Muscle of back (tissue), 11 donors: ENCODE measurements around the gene RHOT1. TPM values are rescaled to one million over a fixed set of nuclear protein-coding genes. Genes with fewer than 3 reads are reported as not detected.
"Not testable (repeated sequence)": the region's sequence is repeated elsewhere in the genome, so short reads cannot be mapped to it uniquely, and the experiment has no call there.

ENCODE experiments used
- DNase-seq, 3 donors: peaks; one replicate each; pipeline versions ENCODE4 v3.0.0 to v3.0.0-alpha.2; 2013
- polyA plus RNA-seq, 10 donors: library from polyadenylated mRNA; unstranded; fragments of 120-200 nt; gene quantifications; one replicate each; pipeline ENCODE4 v1.2.1, GENCODE V29; 2013; ENCODE audit not compliant: insufficient read length in 10 of 10

RHOT1 gene
- polyA plus RNA-seq, 10 donors = 27.0 to 44.0 (median 35.7) TPM

DNA sequence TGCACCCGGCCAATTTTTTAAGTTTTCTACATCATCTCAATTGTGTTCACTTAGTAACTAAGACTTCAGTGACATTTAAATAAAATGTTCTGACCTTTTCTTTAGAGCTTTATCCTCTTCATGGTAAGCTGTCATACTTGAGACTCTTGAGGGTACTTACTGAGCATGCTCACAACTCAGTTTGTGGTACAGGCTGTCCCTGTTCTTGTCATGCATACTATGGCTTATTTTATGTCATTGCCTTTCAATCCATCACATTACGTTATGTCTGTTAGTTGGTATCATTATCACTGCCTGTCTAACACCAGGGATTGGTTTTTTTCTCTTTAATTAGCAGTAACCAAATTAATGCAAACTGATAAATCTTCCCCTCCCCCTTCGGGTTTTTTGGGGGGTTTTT is 81.4 kb downstream of the RHOT1 start:
- DNase-seq = no peak

GRCh38 chr17:32226886-32227285 is 84.6 kb downstream of the RHOT1 start:
- no peak for DNase-seq

GRCh38 chr17:32227910-32228309 is 85.6 kb downstream of the RHOT1 start:
- DNase-seq = no peak

DNA sequence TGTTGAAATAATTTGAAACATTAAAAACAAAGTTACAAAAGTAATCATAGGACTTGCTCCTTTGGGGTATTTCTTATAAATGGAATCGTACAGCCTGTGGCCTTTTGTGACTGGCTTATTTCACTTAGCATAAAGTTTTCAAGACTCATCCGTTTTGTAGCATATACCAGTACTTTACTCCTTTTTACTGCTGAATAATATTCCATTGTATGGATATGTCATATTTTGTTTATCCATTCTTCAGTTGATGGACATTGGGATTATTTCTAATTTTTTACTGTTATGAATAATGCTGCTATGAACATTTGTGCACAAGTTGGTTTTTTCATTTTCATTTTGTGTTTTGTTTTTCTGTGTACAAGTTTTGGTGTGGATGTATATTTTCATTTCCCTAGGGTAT is 93.3 kb downstream of the RHOT1 start:
- no peak for DNase-seq

DNA sequence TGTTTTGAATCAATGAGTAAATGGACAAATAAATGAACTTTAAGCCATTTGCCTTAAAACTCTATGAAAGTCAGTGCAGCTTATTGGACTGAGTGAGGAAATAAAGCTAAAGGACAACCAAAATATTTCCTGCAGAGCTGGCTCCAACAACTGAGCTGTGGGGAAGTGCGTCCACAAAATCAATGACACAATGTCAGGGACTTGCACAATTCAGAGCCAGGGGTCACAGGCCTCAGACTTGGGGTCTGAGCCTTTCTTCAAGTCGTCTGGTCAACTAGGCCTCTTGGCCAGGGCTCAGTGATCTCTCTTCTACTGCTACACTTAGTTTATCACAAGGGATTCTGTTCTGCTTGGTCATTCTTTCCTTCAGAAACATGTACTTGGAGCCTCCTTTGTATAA is 97.2 kb downstream of the RHOT1 start:
- DNase-seq = no peak

GRCh38 chr17:32240750-32241149 is 98.4 kb downstream of the RHOT1 start:
- DNase-seq = no peak

- no peak for DNase-seq
Observed at GRCh38 chr17:32241640-32242039, 99.3 kb downstream of the RHOT1 start.

DNA sequence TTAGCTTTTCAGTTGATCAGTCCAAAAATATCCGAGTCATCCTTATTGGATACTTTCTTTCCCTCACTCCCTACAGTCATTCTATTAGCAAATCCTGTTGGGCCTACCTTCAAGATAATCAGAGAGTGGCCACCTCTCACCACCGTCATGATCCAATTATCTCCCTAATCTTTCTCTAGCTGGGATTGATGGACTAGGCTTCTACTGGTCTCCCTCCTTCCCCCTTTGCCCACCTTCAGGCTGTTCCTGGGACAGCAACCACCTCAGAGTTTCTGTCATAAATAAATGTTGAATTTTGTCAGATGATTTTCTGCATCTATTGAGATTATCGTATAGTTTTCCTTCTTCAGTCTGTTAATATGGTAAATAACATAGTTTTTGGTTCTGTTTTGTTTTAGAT is 107.2 kb downstream of the RHOT1 start:
- DNase-seq = no peak

DNA sequence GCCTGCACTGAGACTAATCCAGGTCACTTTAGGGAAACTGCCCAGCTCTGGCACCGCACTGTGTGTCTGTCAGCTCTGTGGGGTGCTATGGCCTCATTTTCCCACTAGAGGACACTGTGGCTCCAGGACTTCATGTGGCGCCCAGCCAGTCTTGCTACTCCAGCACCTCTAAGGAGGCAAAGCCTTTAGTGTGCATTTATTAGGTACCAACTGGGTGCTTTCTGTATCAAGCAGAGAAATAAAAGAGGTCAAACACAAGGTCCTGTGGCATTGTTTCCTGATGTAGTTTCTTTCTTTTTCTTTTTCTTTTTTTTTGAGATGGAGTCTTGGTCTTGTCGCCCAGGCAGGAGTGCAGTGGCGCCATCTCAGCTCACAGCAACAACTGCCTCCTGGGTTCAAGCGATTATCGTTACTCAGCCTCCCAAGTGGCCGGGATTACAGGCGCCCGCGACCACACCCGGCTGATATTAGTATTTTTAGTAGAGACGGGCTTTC is 110.9 kb downstream of the RHOT1 start:
- DNase-seq = peak; percentile 59 to 82 (median 74)

GRCh38 chr17:32256012-32256700 is 113.9 kb downstream of the RHOT1 start:
- no peak for DNase-seq

GRCh38 chr17:32256701-32257019 is 114.4 kb downstream of the RHOT1 start:
- DNase-seq = no peak

- DNase-seq = no peak
Observed at GRCh38 chr17:32258383-32259140, 116.3 kb downstream of the RHOT1 start.

- DNase-seq = no peak
Observed at GRCh38 chr17:32259586-32259985, 117.3 kb downstream of the RHOT1 start.

- DNase-seq = no peak
Observed at GRCh38 chr17:32261417-32261736, 119.1 kb downstream of the RHOT1 start.

DNA sequence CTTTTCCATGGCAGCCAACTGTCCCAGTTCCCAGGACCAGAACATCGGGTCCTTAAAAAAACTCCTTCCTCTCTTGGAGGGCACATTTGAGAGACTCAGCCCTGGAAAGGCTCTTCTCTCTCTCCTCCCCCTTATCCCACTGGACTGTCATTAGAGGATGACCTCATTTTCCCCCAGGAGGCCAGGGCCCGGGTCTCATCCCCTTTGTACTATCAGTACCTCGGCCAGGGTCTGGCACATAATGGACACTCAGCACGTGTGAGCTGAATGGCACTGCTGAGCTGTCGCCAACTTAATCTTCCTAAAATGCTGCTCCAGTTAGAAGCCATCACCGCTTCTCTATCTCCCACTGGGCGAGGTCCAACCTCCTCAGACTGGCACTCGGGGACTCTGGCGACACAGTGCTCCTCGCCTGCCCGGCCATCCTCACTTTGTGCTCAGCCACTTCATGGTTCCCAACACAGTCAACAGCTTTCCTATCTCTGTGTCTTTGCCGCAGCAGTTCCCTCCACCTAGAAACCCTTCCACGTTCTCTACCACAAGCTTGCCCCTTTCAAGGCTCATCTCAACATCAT is 119.7 kb downstream of the RHOT1 start:
- no peak for DNase-seq

GRCh38 chr17:32263515-32263914 is 121.2 kb downstream of the RHOT1 start:
- not testable (repeated sequence) for DNase-seq

DNA sequence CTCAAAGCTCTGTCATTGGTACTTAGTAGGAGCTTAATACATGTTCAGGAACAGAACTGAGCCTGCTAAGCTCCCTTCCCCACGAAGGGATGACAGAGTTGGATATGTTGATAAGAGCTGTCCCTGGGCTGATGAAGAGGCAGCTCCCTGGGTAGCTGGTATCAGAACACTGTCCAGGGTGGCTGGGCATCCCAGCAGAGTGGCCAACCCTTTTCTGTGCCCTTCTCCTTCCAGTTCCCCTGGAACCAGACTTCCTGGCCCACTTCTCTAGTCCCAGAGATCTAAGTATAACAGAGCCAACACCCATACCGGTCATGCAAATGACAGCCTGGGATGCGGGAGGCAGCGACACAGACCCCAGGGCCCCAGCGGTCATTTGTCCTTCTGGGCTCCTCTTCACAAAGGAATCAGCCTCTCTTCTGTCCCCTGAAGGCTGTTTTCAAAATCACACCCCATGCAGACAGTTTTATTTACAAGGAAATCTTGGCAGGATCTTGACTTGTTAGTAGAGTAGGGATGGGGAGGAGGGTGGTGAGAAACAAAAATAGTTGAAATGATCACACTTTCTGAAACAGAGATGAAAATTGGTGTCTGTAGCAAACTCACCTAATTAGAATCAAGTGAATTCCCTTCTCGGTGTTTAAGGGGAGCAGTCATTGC is 122.0 kb downstream of the RHOT1 start:
- peak in 1 of 3 donors; percentile 35 for DNase-seq

GRCh38 chr17:32264823-32265191 is 122.5 kb downstream of the RHOT1 start:
- peak in 1 of 3 donors; percentile 30 for DNase-seq

DNA sequence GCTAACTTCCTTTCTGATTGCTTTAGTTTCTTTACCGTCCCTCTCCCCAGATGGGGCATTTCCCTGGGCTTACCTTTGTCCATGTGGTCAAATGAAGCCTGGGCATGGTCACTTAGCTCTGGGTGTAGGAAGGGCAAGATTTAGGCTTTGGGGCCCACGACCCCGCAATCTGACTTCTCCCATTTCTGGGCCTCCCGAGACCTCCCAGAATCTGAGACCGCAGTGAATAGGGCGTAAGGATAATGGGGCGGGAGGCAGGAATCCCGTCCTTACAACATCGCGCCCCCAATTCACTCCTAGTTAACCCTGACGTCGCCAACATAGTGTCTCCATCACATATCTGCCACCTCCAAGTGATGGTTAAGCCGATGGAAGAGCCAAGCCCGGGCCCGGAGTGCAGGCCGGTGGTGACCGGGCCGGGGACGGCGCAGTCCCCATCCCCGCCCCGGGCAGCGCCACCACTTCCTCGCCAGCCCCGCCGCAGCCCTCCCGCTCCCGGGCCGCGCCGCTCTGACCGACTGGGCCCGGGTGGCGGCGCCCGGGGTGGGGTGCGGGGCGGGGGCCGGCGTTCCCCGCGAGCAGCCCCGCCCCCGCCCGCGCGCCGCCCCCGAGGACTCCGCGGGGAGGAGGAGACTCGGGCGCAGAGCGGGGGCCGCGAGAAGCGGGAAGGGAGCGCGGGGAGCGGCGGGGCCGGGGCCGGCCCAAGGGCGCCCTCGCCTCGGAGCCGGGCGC is 123.1 kb downstream of the RHOT1 start, which contains the start of gene RHBDL3:
Gene RHBDL3 (plus strand): TSS at position 641 of the 732 bp plus-strand sequence. CDS start 358 bp downstream, outside the sequence.
- peak in 1 of 3 donors; percentile 59 for DNase-seq

GRCh38 chr17:32266051-32266388 is 123.7 kb downstream of the RHOT1 start:
- DNase-seq = no peak

DNA sequence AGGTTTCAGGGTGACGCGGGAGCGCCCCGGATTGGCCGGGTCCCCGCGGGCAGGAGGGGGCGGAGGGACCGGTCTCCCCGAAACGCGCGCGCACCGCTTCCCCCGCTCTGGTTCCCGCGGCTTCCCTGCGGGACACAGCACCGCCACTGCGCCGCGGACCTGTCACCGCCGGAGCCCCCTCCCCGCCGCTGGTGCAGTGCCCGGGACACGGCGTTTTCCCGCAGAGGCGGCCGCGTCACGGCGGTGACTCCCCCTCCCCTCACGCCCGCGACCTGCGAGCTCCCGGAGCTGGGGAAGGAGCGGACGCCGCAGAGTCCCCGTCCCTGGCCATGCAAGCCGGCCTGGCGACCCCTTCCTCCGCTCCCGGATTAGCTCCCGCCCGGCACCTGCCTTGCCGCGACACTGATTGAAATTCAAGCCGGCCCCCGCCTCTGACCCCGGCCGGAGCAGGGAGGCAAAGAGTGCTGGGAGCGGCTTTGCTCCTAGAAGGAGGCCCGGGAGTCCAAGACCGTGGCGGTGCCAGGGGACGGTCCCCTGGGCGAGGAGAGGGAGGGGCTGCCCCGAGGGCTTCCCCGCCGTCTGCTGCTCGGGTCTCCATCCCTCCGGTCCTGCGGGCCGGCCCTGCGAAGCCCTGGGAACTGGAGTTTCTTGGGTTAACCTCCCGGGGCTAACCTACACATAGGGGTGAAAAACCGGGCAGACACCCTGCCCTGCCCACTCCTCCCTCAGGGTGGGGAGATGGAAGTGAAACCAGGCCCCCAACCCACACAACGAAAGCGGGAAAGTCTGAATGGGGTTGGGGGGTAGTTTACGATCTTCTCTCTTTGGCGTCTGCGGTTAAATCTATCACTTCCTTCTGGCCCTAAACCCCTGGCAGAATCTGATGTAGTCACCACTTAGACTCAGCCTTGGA is 124.3 kb downstream of the RHOT1 start:
- DNase-seq = peak in 1 of 3 donors; percentile 48
